Thyroid gland (tissue), 4 donors: Measurements from ENCODE around the gene NEDD4L. TPM values are rescaled to one million over a fixed set of nuclear protein-coding genes. Genes with fewer than 3 reads are reported as not detected.
"Not testable (repeated sequence)": the region's sequence is repeated elsewhere in the genome, so short reads cannot be mapped to it uniquely, and the experiment has no call there.

Experiments used
- DNase-seq, 2 donors: peaks; one replicate each; pipeline ENCODE4 v3.0.0-alpha.2; 2019
- H3K27ac ChIP-seq, 3 donors: fragments of 200-600 bp; sonication (generic); 1 replicate in 2 of 3; 2 replicates in 1 of 3; pipeline ENCODE4 v1.5.1; 2016 to 2019; ENCODE audit warnings: mild to moderate bottlenecking in 1 of 3, moderate library complexity in 1 of 3
- H3K27me3 ChIP-seq: fragments of 200-600 bp; sonication (generic); one replicate; pipeline ENCODE4 v1.5.1; 2019
- H3K36me3 ChIP-seq, 2 donors: fragments of 200-600 bp; sonication (generic); one replicate each; pipeline ENCODE4 v1.5.1; 2016 to 2019
- H3K4me1 ChIP-seq, 2 donors: fragments of 200-600 bp; sonication (generic); one replicate each; pipeline ENCODE4 v1.5.1; 2017 to 2019
- H3K4me3 ChIP-seq, 3 donors: fragments of 200-600 bp; sonication (generic); replicated peaks in 1 of 3; 1 replicate in 2 of 3; 2 replicates in 1 of 3; pipeline ENCODE4 v1.5.1; 2016; ENCODE audit warnings: mild to moderate bottlenecking in 1 of 3
- H3K9me3 ChIP-seq: fragments of 200-600 bp; sonication (generic); one replicate; pipeline ENCODE4 v1.5.1; 2017
- CTCF ChIP-seq, 6 experiments: fragments of 200-600 bp in 3 of 6; fragments of 450-650 bp in 3 of 6; sonication (generic) in 3 of 6; IDR thresholded peaks; one replicate each; pipeline ENCODE4 v1.5.1; 2016 to 2019; ENCODE audit warnings: antibody characterized with exemption in 6 of 6, mild to moderate bottlenecking in 2 of 6, inconsistent platforms in 1 of 6, moderate library complexity in 1 of 6
- POLR2A ChIP-seq, 2 donors: fragments of 450-650 bp; IDR thresholded peaks; one replicate each; pipeline ENCODE4 v1.6.1; 2017; ENCODE audit warnings: antibody characterized with exemption in 2 of 2, mild to moderate bottlenecking in 2 of 2, moderate library complexity in 1 of 2
- WGBS, 2 donors: methylation state at CpG; one replicate each; pipeline ENCODE4 v1.1.5; 2017; 5-methylcytosine and 5-hydroxymethylcytosine counted together
- intact Hi-C: fragments of 100-400 bp; cut with DNase I; formaldehyde crosslinking; loops from one replicate; pipeline ENCODE4 v1.15.1; 2023
- total RNA-seq, 4 donors: library from RNA; depleted of rRNA; stranded (reverse); fragments of >200 nt; gene quantifications; one replicate each; pipeline ENCODE4 v1.2.3, GENCODE V29; 2016

The NEDD4L gene
- total RNA-seq, 4 donors from 2014 or later, result 61.5 to 105 (median 78.0) TPM

DNA sequence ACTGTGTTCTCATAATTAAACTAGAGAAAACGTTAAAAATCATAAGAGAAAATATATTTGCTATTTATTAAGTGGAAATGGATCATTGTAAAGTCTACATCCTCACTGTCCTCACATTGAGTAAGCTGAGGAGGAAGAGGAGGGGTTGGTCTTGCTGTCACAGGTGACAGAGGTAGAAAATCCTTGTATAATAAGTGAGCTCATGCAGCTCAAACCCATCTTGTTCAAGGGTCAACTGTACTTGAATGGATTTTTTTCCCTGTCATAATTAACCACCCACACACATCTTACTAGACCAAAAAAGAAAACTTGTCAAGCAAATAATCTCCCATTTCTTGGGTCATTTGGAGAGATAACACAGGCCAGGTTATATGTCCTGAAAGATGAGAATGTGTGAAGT lies 231.2 kb downstream of the NEDD4L start:
- H3K27ac ChIP-seq, result no peak overlapping the region
- WGBS, 2 donors, result 62 to 91% methylated on average over 1 of the region's 1 CpG
- H3K9me3 ChIP-seq, result no peaks in the 10 kb centered on the region
- DNase-seq, result no peak
- no peaks in the 10 kb centered on the region for H3K36me3 ChIP-seq
- no peaks in the 10 kb centered on the region for H3K27me3 ChIP-seq
- no peak overlapping the region for H3K4me3 ChIP-seq
- H3K4me1 ChIP-seq, result peaks cover 21 to 34% of the 10 kb centered on the region in 2 donors
- TF ChIP-seq POLR2A (IDR thresholded peaks at IDR 0.05), result no peak
- TF ChIP-seq CTCF (IDR thresholded peaks at IDR 0.05), result no peak
- intact Hi-C loops, result no loop called here

DNA sequence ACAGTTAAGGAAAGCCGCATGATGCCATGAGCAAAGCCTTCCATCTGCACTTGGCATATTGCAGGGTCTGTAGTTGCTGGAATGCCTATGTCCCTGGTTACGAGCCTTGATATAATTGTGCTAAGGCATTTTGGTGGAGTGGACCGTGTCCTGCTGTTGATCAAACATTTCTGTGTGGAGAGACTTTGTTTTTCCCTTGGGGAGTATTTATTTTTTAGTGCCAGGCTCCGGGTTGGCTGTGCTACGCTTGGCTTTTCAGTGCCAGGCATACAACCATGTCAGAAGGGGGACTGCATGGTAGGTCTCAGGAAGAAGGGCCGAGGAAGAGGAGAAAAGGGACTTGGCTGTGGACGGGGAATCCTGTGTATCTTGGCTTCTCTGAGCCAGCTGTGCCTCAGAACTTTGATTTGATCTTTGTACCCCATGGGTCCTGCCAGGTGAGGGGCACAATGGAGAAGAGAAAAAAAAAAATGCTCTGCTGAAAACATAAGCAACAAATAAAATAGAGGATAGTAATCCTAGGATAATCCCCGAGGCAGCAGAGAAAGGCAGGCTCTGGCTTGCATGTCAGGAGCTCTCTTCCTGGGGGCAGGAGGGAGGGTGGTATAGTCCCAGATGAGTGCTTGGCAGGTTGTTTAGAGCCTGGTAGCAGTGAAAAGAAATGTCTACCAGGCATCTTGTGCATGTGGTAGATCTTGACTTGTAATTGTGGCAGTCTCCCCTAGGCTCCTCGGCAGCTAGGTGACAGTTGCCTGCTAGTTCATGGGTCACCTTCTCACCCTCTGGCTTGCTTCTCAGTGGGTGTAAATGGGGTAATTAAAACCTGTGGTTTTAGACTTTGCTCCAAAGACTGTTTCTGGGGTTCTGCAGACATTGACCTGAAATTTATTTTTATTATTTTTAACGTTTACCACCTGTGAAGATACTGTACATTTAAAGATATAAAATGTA lies 233.0 kb downstream of the NEDD4L start:
- Histone ChIP-seq H3K4me3 (no peak overlapping the region), H3K9me3 (no peaks in the 10 kb centered on the region), H3K36me3 (no peaks in the 10 kb centered on the region), H3K27me3 (no peaks in the 10 kb centered on the region), H3K27ac (peak overlapping the region; percentile 24 to 38 (median 37)), H3K4me1 (peaks cover 18 to 30% of the 10 kb centered on the region in 2 donors)
- peak in 1 of 2 donors; percentile 20 for DNase-seq
- intact Hi-C loops, result no loop called here
- TF ChIP-seq POLR2A (IDR thresholded peaks at IDR 0.05) (no peak), CTCF (IDR thresholded peaks at IDR 0.05) (no peak)
- 44 to 71% methylated on average over 10 of the region's 10 CpGs for WGBS, 2 donors

- TF ChIP-seq CTCF (IDR thresholded peaks at IDR 0.05) (no peak), POLR2A (IDR thresholded peaks at IDR 0.05) (no peak)
- Histone ChIP-seq H3K27me3 (no peaks in the 10 kb centered on the region), H3K4me1 (peaks cover 18 to 30% of the 10 kb centered on the region in 2 donors), H3K4me3 (no peak overlapping the region), H3K36me3 (no peaks in the 10 kb centered on the region), H3K9me3 (no peaks in the 10 kb centered on the region), H3K27ac (peak overlapping the region; percentile 2 to 22 (median 11))
- intact Hi-C loops, result no loop called here
- DNase-seq, result peak; percentile 70 to 73
- WGBS, 2 donors, result 53 to 55% methylated on average over 7 of the region's 7 CpGs
Observed at GRCh38 chr18:58279504-58280175, 235.6 kb downstream of the NEDD4L start.

DNA sequence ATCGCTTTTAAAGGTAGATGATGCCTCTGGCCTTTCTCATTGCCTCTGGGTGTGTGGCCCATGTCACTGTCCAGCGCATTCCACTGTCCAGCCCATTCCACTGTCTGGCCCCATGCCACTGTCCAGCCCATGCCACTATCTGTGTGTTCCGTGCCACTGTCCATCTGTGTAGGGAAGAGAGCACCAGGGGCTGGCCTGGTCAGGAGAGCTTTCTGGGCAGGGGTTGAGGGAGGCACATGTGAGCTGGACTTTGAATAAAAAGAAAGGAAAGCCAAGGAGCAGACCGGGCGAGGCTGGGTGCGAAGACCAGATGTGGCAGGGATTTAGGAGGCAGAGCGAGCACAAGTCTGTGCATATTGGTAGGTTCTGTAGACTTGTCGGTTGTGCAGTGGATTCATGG lies 236.2 kb downstream of the NEDD4L start:
- Histone ChIP-seq H3K27ac (peak overlapping the region in 2 of 3 donors; percentile 11 to 22), H3K36me3 (no peaks in the 10 kb centered on the region), H3K4me3 (no peak overlapping the region), H3K4me1 (peaks cover 18 to 31% of the 10 kb centered on the region in 2 donors), H3K9me3 (no peaks in the 10 kb centered on the region), H3K27me3 (no peaks in the 10 kb centered on the region)
- TF ChIP-seq CTCF (IDR thresholded peaks at IDR 0.05) (no peak), POLR2A (IDR thresholded peaks at IDR 0.05) (no peak)
- peak in 1 of 2 donors; percentile 21 for DNase-seq
- WGBS, 2 donors, result 84 to 87% methylated on average over 8 of the region's 8 CpGs
- intact Hi-C loops, result no loop called here

DNA sequence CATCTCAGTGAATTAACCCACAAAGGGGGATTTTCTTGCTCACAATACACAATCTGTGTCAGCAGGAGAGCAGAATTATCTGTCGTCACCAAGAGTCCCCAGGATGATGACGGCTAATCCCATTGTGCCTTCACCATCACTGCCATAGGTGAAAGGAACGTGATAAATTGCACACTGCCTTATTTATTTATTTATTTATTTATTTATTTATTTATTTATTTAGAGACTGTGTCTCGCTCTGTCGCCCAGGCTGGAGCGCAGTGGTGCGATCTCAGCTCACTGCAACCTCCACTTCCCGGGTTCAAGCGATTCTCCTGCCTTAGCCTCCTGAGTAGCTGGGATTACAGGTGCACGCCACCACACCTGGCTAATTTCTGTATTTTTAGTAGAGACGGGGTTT lies 238.8 kb downstream of the NEDD4L start:
- H3K4me3 ChIP-seq, intact Hi-C loops, H3K27ac ChIP-seq, H3K36me3 ChIP-seq, H3K9me3 ChIP-seq, H3K27me3 ChIP-seq, DNase-seq: not testable (repeated sequence)
- 97 to 98% methylated on average over 11 of the region's 11 CpGs for WGBS, 2 donors
- H3K4me1 ChIP-seq, result peaks cover 32 to 42% of the 10 kb centered on the region in 2 donors
